AG09309 (cell line): ENCODE results near the gene STOML2.

Experiments
- DNase-seq: peaks from one replicate; pipeline ENCODE4 v3.0.0-alpha.2; 2010; ENCODE audit warnings: low read depth
- H3K4me3 ChIP-seq: 2 replicates; pipeline ENCODE4 v1.5.1; 2011; ENCODE audit warnings: mild to moderate bottlenecking, low read depth, low read length, moderate library complexity; ENCODE audit not compliant: control insufficient read depth
- CTCF ChIP-seq: IDR thresholded peaks from 2 replicates; pipeline ENCODE4 v1.5.1; 2011; ENCODE audit warnings: mild to moderate bottlenecking, low read depth, low read length, inconsistent platforms; ENCODE audit not compliant: insufficient read depth, control insufficient read depth; ENCODE audit errors: missing control alignments

The STOML2 gene

DNA sequence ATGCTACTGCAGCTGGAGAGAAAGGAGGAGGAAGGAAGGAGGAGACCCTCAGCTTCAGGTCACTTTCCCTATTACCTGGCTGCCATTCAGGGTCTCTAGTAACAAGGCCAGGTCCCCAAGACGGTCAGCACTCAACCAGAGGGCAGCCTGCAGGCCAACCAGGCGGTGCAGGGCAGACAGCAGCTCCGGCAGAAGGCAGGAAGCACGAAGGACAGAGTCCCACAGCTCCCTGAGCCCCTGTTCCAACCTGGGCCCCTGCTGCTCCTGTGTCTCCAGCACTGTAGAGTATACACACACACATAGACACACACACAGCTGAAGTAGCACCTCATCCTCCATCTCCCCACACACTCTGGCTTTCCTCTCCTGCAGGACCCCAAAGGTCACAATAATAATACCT lies 24.9 kb downstream of the STOML2 start:
- peak overlapping the region; percentile 96 for H3K4me3 ChIP-seq
- no peak for DNase-seq
- no peak for TF ChIP-seq CTCF

DNA sequence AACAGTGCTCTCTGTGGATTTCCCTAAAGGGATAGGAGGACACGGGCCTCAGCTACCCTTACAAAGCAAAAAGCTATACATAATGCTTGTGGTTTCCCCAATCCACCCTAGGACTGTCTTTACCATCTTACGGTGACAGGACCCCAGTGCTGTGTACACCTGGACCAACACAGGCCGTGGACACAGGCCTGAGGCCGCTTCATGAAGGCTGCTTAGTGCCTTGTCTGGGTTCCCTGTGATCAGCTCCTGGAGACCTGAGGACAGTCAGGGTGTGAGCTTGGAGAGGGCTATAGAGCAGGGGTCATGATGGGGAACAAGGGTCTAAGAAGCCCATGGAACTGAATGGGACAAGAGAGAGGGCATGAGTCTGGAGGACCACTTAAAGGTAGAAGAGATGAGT lies 26.1 kb downstream of the STOML2 start:
- no peak for DNase-seq
- H3K4me3 ChIP-seq, result no peak overlapping the region
- no peak for TF ChIP-seq CTCF

DNA sequence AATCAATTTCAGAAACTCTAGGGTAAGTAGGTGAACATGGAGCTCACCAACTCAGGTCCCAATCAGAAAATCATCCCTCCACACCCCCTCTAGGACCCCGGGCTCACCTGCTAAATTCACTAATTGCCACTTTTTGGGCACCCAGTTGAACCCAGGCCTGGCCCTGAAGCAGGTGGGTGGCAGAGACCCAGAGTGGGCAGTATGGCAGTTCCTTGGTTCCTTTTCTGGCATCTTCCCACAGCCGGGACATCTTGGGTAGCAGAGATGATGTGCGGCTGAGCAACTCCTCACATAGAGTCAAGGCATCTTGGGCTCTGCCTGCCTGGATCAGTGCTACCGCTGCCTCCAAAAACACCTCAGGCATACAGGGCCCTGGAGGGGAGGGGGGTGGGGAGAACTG lies 27.6 kb downstream of the STOML2 start:
- DNase-seq, result no peak
- TF ChIP-seq CTCF, result no peak
- no peak overlapping the region for H3K4me3 ChIP-seq

DNA sequence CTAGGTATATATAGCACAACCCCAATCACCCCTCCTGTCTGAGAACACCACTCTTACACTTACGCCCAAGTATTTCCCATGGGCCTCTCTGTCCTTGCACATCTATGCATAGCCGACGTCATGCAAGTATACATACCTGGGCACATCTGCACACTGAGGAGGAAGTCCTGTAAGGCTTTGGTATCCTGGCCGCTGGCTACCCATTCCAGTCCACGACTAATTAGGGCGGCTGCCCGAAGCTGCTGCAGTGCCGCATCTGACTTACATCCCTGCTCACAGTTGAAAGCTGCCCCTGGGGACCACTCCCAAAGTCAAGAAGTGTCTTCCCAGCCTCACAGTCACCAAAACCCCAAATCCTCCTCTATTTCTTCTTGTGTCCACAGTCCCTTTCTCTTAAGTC lies 28.1 kb downstream of the STOML2 start:
- no peak for DNase-seq
- TF ChIP-seq CTCF, result no peak

GRCh38 chr9:35074141-35074540 lies 28.8 kb downstream of the STOML2 start:
- no peak overlapping the region for H3K4me3 ChIP-seq
- no peak for TF ChIP-seq CTCF
- DNase-seq, result no peak

More for the DNA sequence above, 28.1 kb downstream of the STOML2 start:
- no peak overlapping the region for H3K4me3 ChIP-seq

DNA sequence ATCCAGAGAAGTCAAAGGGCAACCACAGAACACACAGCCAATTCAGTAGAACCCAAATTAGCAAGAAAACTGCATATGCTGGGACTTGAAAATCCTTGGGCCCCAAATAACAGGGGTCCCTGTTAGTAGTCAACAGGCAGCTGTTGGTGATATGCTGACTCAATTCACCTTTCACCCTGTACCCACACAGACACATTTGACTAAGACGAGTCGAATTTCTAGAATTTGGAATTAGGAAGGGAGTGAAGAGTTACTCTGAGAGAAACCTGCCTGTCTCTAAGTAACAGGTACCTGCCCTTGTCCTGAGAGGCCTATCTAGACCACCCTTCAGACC lies 29.7 kb downstream of the STOML2 start:
- no peak for DNase-seq
- TF ChIP-seq CTCF, result no peak
- H3K4me3 ChIP-seq, result no peak overlapping the region
